NCI-H345 (cell line): ENCODE data around the gene SALL4.

Source experiments
- DNase-seq: peaks from one replicate; lab custom pipeline; 2025; lab: John Stamatoyannopoulos, UW

Gene SALL4

DNA sequence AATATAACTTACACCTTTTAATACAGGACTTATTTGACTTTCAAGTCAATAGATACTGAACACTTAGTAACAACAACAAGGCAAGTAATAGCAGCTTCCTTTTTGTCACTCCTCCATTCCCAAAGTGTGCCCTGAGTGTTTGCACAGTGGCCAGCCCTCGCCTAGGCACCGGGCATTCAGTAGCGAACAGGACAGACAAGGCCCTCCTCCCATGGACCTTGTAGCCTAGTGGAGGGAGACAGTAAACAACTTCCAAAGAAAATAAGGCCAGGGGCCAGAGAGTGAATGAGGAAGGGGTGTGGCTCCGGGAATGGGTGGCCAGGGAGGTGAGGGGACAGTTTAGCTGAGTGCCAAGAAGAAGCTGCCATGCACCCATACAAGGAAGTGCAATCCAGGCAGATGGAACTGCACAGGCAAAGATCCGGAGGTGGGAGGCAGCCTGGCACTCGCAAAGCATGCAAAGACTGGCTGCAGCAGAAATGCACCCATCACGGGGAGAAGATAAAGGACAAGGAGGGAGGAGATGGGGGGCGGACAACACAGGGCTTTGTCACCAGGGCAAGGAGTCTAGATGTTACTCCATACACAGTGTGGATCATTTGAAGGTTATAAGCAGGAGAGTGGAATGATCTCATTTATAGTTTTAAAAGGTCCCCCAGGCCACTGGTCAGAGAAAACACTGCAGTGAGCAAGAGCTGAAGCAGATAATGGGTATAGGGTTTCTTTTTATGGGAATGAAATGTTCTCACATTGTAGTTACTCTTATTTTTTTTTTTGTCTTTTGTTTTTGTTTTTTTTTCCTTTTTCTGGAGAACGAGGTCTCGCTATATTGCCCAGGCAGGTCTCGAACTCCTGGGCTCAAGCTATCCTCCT lies 66.4 kb downstream of the SALL4 start:
- no peak for DNase-seq

DNA sequence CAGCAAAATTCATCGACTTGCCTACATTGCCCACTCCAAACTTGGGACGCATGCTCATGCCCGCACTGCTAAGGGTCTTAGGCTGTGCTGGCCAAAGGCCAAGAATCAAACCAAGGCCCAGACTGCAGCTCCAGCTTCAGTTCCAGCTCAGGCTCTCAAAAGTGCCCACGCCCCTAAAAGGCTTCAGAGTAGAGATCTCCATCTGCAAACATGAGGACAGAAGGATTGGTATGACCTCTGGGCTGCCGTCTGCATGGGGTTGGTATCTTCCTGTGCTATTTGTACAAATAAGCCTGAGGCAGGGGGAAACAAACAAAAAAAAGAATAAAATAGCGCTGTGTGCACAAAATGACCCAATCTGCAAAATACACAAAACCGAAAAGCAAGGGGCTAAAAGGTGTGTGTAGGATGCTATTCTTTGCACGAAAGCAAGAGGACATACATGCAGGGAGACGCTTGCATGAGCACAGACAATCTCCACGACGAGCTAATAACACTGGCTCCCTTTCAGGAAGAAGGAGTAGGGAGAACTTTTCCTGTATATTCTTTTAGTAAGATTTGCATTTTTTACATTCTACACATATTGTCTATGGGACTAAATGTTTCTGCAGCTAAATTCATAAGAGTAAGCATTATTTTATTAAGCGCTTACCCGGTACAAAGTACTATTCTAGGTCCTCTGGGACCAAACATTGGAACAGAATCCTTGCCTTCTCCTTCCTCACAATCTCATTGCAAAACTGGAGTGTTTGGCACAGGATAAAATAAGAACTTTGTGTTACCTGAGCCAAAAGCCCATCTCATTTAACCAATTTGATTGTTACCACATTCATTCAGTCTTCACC lies 67.2 kb downstream of the SALL4 start:
- no peak for DNase-seq

DNA sequence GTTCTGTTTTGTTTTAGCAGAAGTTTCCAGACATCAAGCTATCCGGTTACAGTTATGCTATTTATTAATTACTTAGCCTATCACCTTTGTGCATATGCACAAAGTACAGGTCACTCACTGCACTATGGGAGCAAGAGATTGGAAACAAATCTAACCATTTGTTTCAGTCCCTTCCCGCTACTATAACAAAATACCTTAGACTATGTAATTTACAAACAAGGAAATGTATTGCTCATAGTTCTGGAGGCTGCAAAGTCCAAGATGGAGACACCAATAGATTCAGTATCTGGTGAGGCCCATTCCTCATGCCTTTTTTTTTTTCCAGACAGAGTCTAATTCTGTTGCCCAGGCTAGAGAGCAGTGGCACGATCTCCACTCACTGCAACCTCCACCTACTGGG lies 69.3 kb downstream of the SALL4 start:
- DNase-seq: no peak
